Adrenal gland (tissue), 5 donors: Measurements from ENCODE around the gene PHKA1.

Experiments
- POLR2A ChIP-seq, 2 donors: fragments of 450-650 bp; IDR thresholded peaks; one replicate each; pipeline ENCODE4 v1.6.1; 2017; ENCODE audit warnings: antibody characterized with exemption in 2 of 2, mild to moderate bottlenecking in 2 of 2, moderate library complexity in 1 of 2
- TF ChIP-seq, protein P1 (sequence below), 6 experiments: fragments of 450-650 bp in 4 of 6; fragments of 200-600 bp in 2 of 6; sonication (generic) in 1 of 6; IDR thresholded peaks; 1 replicate in 5 of 6; 2 replicates in 1 of 6; pipeline versions ENCODE4 v1.5.1 to v1.8.0; 2016 to 2021; ENCODE audit warnings: antibody characterized with exemption in 6 of 6, mild to moderate bottlenecking in 2 of 6, moderate library complexity in 1 of 6
- donor health status: DM: no; HTN: no; CAD: no.

DNA sequence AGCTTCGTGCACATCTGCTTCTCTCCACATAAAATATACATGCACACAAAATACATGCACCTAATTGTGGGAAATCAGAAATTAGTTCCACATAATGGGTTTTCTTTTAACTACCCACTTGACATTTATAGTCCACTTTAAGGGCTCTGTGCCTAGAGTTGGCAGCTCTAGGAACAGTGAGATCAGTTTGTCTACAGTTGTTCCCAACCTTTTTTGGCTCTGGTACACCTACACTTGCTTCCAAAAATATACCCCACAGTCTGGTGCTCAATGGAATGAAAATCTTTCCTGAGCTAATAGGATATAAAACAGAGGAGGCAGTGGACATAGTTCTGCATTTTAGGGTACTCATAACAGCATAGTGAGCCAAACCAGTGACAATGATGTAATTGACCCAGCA lies 177.6 kb downstream of the PHKA1 start:
- TF ChIP-seq, protein P1, sequence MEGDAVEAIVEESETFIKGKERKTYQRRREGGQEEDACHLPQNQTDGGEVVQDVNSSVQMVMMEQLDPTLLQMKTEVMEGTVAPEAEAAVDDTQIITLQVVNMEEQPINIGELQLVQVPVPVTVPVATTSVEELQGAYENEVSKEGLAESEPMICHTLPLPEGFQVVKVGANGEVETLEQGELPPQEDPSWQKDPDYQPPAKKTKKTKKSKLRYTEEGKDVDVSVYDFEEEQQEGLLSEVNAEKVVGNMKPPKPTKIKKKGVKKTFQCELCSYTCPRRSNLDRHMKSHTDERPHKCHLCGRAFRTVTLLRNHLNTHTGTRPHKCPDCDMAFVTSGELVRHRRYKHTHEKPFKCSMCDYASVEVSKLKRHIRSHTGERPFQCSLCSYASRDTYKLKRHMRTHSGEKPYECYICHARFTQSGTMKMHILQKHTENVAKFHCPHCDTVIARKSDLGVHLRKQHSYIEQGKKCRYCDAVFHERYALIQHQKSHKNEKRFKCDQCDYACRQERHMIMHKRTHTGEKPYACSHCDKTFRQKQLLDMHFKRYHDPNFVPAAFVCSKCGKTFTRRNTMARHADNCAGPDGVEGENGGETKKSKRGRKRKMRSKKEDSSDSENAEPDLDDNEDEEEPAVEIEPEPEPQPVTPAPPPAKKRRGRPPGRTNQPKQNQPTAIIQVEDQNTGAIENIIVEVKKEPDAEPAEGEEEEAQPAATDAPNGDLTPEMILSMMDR (IDR thresholded peaks at IDR 0.05), result no peak
- TF ChIP-seq POLR2A (IDR thresholded peaks at IDR 0.05), result no peak
